ENCODE results near the gene VLDLR.

The VLDLR gene

DNA sequence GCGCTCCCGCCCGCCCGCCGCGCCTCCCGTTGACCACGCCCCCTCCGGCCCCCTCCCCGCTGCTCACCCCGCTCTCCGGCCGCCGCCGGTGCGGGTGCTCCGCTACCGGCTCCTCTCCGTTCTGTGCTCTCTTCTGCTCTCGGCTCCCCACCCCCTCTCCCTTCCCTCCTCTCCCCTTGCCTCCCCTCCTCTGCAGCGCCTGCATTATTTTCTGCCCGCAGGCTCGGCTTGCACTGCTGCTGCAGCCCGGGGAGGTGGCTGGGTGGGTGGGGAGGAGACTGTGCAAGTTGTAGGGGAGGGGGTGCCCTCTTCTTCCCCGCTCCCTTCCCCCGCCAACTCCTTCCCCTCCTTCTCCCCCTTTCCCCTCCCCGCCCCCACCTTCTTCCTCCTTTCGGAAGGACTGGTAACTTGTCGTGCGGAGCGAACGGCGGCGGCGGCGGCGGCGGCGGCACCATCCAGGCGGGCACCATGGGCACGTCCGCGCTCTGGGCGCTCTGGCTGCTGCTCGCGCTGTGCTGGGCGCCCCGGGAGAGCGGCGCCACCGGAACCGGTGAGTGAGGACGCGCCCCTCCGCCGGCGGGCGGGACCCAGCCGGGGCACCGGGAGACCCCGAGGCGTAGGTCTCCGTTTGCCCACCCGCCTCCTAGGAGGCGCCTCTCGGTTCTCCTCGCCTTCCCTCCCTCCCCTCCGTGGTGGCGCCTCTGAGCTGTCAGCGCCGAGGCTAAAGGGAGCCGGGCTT, at the start of gene VLDLR:
TSS of gene VLDLR (plus strand) at position 66 of the 739 bp plus-strand sequence. CDS start at position 469, 403 bp downstream.
- DNase-seq: no peak

- DNase-seq: no peak
Observed at GRCh38 chr9:2574203-2574602, 47.4 kb upstream of the VLDLR start.

- no peak for DNase-seq
Observed at GRCh38 chr9:2576631-2577030, 45.0 kb upstream of the VLDLR start.

DNA sequence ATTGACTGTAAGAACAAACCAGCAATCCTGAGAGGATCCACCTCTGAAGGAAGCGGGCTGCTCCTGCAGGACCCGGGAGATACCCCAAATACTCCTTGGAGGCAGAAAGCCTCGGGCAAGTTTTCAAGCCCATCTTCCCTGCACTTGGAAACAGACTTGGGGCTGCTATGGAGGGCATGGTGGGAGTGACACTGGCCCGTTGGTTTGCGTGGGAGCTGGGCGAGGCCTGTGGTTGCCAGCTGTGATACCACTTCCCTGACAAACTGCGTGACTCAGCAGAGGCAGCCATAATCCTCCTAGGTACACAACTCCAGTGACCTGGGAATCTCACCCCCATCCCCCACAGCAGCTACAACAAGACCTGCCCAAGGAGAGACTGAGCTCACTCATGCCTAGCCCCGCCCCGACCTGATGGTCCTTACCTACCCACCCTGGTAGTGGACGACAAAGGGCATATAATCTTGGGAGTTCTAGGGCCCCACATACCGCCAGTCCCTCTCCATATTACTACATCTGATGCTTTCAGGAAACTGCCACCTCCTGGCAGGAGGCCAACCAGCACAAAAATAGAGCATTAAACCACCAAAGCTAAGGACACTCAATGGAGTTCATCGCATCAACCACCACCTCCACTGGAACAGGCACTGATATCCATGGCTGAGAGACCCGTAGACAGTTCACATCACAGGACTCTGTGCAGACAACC, 38.1 kb upstream of the VLDLR start:
- DNase-seq: peak; percentile 7

- DNase-seq: no peak
Observed at GRCh38 chr9:2591967-2592366, 29.6 kb upstream of the VLDLR start.

- no peak for DNase-seq
Observed at GRCh38 chr9:2593744-2594143, 27.8 kb upstream of the VLDLR start.

GRCh38 chr9:2595973-2596372, 25.6 kb upstream of the VLDLR start:
- DNase-seq: no peak

- no peak for DNase-seq
Observed at GRCh38 chr9:2597483-2597882, 24.1 kb upstream of the VLDLR start.

- DNase-seq: no peak
Observed at GRCh38 chr9:2599896-2600295, 21.7 kb upstream of the VLDLR start.

- no peak for DNase-seq
Observed at GRCh38 chr9:2600307-2600706, 21.3 kb upstream of the VLDLR start.

- no peak for DNase-seq
Observed at GRCh38 chr9:2601785-2602378, 19.7 kb upstream of the VLDLR start.

DNA sequence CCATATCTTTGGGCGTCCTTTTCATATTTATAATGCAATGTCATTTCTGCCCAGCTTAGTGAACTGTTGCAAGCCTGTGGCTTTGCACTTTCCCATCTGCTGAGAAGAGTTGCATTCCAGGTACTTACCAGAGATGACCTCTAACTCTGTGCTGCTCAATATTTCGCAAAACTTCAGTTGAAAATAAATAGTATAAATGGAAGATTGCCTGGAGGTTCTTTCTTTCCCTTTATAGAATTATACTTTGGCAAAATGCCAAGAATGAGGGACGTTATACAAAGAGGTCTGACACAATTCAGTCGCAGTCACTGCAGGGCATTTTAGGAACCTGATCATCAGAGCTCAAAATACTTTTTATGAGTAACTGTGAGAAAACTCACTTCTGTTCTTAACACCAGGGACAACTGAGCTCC, 18.9 kb upstream of the VLDLR start:
- DNase-seq: peak; percentile 17

DNA sequence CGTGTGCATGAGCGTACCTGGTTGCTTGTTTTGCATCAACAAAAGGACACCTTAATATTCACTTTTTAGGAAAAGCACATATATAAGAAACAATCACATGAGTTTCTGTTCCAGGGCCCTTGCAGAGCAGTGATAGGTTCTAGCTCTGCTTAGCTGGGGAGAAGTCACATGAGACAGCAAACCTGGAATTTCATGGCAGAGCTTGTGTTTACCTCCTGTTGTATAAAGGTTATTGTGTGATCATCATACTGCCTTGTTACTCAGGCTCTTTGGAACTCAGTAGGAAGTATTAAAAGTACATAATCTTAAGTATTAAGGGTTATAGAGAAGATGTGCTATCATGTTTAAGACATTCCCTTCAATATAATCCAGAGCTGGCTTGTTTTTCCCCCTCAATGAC, 18.0 kb upstream of the VLDLR start:
- no peak for DNase-seq

GRCh38 chr9:2605246-2605645, 16.3 kb upstream of the VLDLR start:
- DNase-seq: no peak

DNA sequence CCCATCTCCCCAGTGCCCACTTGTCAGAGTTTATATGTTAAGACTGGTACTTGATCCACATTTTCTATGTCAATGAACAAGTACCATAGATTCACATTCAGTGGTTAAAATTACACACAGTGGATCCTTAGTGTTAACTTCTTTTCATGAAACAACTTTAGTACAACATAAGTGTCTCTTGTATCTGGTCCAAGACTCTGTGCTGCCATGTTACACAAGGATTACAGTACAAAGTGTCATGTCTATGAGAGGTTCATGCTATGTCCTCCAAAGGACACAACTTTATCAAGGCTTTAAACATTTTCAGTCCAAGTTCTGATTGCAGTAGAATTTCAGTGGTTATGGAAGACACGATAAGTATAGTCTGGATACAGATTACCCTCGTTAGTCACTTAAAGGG, 13.3 kb upstream of the VLDLR start:
- DNase-seq: no peak

DNA sequence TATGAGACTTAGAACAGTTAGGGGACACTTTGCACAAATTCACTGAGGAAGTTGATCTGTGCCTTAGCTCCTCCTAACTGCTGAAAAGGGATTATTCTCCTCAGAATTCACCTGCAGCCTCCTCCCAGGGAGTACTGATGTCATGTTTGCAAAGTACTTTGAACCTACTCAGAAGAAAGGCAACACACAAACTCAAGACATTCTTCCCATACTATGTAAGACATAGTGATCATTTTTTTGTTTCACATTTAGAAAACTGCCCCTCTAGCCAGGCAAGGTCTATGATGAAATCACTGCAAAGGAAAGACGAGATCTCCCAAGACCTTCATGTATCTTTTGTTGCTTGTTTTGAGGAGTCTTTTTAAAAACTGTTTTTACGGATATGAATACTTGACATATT, 10.6 kb upstream of the VLDLR start:
- no peak for DNase-seq

DNA sequence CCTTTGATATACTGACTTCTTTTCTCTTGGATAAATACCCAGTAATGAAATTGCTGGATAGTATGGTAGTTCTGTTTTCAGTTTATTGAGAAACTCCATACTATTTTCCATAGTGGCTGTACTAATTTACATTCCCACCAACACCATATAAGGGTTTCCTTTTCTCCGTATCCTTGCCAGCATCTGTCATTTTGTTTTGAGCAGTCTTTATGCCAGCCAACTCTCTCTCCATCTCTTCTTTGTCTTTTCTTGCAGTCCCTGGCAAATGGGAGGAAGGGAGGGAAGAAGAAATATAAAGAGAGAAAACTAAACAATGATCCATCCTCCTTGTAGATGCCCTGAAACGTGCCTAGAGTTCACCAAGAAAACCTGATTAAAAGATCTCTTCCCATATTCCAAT, 9.6 kb upstream of the VLDLR start:
- DNase-seq: no peak

DNA sequence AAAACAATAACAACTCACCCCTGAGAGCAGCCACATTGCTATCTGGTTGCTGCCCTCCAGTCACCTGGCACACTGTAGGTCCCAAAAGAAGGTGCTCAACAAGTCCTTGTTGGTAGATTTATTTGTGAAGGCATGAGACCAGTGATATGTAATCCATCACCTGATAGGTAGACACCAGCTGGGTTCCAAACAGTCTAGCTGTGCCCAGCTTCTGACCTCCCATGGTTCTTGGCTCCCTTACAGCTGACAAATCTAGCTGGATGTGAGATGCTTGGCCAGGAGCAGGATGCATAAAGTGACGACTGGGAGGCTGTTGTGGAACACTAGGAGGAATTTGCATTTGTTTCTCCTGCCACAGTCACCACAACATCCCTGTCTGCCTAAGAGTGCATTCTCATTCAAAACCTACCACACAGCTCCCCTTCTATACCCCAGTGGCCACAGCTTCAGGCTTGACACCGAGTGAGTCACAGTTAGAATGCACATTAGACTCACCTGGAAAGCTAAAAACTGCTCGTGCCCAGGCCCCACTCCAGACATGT, 7.8 kb upstream of the VLDLR start:
- no peak for DNase-seq

- no peak for DNase-seq
Observed at GRCh38 chr9:2615497-2615896, 6.1 kb upstream of the VLDLR start.

DNA sequence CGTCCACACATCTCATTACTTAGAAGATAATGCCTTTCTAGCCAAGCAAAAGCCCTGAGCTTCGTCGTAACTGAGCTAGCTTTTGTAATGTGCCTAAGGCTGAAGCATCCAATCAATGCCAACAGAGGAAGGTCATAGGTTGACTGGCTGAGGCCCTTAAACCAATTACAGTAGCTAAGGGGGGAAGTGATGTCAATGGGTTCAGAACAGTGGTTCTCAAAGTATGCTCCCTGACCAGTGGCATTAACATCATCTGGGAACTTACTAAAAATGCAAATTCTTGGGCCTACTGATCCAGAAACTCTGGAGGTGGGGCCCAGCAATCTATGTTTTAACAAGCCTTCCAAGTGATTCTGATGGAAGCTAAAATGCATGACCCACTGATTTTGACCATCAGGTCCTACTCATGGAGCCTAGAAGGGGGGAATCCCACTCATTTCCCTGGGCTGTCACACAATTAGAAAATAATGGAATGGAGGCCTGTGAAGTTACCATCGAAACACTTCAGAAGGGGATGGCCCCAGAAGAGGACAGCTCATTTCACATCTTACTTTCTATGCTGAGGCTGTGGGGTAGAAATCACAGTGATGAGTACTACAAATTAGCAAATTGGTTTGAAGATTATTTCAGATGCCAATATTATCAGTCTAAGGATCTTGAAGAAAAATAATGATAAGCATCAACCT, 4.8 kb upstream of the VLDLR start:
- no peak for DNase-seq

GRCh38 chr9:2618289-2618688, 3.3 kb upstream of the VLDLR start:
- DNase-seq: no peak

DNA sequence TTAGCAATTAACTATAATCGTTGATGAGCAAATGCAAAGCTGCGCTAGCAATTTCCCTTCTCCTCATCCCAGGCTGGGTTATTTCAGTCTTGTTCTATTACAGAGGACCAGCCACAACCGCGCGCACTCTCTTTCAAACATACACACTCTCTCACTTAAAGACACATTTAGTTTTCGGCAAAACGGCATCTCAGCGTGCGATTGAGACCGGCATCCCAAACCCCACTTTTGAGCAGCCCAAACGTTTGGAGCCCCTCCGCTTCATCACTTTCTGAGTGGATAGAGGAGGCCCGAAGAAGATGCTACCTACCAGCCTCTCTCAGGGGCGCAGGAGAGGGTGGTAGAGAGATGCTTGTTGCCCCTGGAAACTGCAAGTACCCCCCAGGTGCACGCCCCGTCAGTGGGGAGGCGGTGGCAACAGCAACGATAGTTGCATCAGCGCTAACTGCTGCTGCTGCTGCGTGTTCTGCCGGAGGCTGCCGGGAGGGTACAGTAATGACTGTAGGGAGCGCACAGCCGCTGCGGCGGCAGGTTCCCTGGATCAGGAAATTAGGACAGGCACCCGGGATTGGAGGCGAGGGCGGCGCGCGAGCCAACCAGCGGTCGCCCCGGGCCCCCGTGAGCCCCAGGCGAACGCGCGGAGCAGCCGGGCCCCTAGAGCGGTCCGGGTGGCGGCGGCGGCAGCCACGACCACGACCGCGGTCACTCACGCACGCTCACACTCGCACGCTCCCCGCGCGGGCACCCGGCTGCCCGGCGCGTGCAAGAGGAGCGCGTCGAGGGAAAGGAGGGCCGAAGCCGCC, 467 bp upstream of the VLDLR start:
- DNase-seq: peak; percentile 49
